ENCODE measurements around the gene RPLP1.

RPLP1 gene

DNA sequence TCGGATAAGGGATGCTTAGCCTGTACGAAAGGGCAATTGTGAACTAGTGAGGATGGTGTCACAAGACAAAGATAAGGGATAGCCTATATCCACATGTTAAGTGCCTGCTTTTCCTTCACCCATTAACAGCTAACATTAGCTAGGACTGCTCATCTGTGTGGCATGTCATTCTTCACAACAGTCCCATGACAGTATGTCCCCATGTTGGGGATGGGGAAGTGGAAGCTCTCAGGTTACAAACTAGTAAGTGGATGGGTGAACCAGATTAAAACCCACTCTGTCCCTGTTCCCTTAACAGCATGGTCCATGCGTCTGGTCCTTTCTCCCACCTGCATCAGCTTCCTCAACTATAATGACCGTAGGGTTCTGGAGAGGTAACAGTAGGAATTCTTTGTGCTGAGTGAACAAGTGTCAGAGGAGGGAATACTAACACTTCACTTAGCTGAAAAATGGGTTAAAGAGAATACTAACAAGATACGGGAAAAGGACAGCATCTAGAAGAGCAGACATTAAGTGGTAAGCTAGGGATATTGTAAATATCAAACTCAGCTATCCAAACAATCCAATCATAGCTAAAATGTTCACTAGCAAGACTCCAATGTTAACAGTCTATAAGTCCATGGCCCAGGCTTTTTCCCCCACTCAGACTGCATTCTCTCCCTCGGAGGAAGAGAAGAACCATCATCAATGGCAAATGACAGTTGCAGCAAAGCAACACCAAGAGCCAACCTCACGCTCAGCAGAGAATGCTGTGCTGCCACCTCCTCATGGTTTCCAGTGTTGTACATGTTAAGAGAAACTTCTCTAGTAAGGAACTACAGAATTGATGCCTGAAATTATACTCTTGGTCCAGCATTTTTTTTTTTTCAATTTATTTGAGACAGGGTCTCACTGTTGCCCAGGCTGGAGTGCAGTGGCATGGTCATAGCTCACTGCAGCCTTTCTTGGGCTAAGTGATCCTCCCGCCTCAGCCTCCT is 5.0 kb downstream of the RPLP1 start (continued):
- no peak for TF ChIP-seq ZNF211 (tag by site-specific recombination; IDR thresholded peaks at IDR 0.05; ENCODE audit: low read depth)
- no peak for TF ChIP-seq ZNF404 (tag by site-specific recombination; IDR thresholded peaks at IDR 0.05)
- TF ChIP-seq SP7 (tag by site-specific recombination; IDR thresholded peaks at IDR 0.05): peak; percentile 45; the same call in 1 of the 2 replicates
- TF ChIP-seq ZNF223 (tag by site-specific recombination; IDR thresholded peaks at IDR 0.05): no peak
- TF ChIP-seq TRIM28 (IDR thresholded peaks at IDR 0.05; ENCODE audit: borderline replicate concordance, low read length): no peak
- TF ChIP-seq ZNF48 (tag by site-specific recombination; IDR thresholded peaks at IDR 0.05): no peak
- TF ChIP-seq ZNF114 (tag by site-specific recombination; IDR thresholded peaks at IDR 0.05): no peak
- TF ChIP-seq ZNF140 (tag by site-specific recombination; IDR thresholded peaks at IDR 0.05): no peak
- TF ChIP-seq HOXD13 (CRISPR knock-in tag; IDR thresholded peaks at IDR 0.05; ENCODE audit: borderline replicate concordance): no peak
- no peak for TF ChIP-seq ZSCAN16 (tag by site-specific recombination; IDR thresholded peaks at IDR 0.05)
- peak; percentile 42; the same call in 1 of the 2 replicates for TF ChIP-seq WT1 (tag by site-specific recombination; IDR thresholded peaks at IDR 0.05)
- TF ChIP-seq ZBTB48 (tag by site-specific recombination; IDR thresholded peaks at IDR 0.05): peak; percentile 40; the same call in 1 of the 2 replicates
- TF ChIP-seq, protein P1, sequence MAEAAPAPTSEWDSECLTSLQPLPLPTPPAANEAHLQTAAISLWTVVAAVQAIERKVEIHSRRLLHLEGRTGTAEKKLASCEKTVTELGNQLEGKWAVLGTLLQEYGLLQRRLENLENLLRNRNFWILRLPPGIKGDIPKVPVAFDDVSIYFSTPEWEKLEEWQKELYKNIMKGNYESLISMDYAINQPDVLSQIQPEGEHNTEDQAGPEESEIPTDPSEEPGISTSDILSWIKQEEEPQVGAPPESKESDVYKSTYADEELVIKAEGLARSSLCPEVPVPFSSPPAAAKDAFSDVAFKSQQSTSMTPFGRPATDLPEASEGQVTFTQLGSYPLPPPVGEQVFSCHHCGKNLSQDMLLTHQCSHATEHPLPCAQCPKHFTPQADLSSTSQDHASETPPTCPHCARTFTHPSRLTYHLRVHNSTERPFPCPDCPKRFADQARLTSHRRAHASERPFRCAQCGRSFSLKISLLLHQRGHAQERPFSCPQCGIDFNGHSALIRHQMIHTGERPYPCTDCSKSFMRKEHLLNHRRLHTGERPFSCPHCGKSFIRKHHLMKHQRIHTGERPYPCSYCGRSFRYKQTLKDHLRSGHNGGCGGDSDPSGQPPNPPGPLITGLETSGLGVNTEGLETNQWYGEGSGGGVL (tag by site-specific recombination; IDR thresholded peaks at IDR 0.05): no peak
- TF ChIP-seq PATZ1 (tag by site-specific recombination; IDR thresholded peaks at IDR 0.05): peak; percentile 52
- TF ChIP-seq, protein P2, sequence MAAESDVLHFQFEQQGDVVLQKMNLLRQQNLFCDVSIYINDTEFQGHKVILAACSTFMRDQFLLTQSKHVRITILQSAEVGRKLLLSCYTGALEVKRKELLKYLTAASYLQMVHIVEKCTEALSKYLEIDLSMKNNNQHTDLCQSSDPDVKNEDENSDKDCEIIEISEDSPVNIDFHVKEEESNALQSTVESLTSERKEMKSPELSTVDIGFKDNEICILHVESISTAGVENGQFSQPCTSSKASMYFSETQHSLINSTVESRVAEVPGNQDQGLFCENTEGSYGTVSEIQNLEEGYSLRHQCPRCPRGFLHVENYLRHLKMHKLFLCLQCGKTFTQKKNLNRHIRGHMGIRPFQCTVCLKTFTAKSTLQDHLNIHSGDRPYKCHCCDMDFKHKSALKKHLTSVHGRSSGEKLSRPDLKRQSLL (tag by site-specific recombination; IDR thresholded peaks at IDR 0.05): no peak
- no peak for TF ChIP-seq ZNF529 (tag by site-specific recombination; IDR thresholded peaks at IDR 0.05; ENCODE audit: insufficient replicate concordance)
- TF ChIP-seq GLIS1 (tag by site-specific recombination; IDR thresholded peaks at IDR 0.05): no peak
- TF ChIP-seq ZNF341 (tag by site-specific recombination; IDR thresholded peaks at IDR 0.05; ENCODE audit: low read depth): no peak
- peak; percentile 99 for TF ChIP-seq MZF1 (tag by site-specific recombination; IDR thresholded peaks at IDR 0.05; ENCODE audit: borderline replicate concordance)
- TF ChIP-seq GFI1B (tag by site-specific recombination; IDR thresholded peaks at IDR 0.05): no peak
- TF ChIP-seq, protein P3, sequence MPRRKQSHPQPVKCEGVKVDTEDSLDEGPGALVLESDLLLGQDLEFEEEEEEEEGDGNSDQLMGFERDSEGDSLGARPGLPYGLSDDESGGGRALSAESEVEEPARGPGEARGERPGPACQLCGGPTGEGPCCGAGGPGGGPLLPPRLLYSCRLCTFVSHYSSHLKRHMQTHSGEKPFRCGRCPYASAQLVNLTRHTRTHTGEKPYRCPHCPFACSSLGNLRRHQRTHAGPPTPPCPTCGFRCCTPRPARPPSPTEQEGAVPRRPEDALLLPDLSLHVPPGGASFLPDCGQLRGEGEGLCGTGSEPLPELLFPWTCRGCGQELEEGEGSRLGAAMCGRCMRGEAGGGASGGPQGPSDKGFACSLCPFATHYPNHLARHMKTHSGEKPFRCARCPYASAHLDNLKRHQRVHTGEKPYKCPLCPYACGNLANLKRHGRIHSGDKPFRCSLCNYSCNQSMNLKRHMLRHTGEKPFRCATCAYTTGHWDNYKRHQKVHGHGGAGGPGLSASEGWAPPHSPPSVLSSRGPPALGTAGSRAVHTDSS (tag by site-specific recombination; IDR thresholded peaks at IDR 0.05): no peak
- peak; percentile 24; the same call in 1 of the 2 replicates for TF ChIP-seq ZNF629 (tag by site-specific recombination; IDR thresholded peaks at IDR 0.05)
- TF ChIP-seq RBAK (tag by site-specific recombination; IDR thresholded peaks at IDR 0.05): no peak
- no peak for TF ChIP-seq KLF17 (tag by site-specific recombination; IDR thresholded peaks at IDR 0.05)
- TF ChIP-seq, protein P4, sequence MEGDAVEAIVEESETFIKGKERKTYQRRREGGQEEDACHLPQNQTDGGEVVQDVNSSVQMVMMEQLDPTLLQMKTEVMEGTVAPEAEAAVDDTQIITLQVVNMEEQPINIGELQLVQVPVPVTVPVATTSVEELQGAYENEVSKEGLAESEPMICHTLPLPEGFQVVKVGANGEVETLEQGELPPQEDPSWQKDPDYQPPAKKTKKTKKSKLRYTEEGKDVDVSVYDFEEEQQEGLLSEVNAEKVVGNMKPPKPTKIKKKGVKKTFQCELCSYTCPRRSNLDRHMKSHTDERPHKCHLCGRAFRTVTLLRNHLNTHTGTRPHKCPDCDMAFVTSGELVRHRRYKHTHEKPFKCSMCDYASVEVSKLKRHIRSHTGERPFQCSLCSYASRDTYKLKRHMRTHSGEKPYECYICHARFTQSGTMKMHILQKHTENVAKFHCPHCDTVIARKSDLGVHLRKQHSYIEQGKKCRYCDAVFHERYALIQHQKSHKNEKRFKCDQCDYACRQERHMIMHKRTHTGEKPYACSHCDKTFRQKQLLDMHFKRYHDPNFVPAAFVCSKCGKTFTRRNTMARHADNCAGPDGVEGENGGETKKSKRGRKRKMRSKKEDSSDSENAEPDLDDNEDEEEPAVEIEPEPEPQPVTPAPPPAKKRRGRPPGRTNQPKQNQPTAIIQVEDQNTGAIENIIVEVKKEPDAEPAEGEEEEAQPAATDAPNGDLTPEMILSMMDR (tag by site-specific recombination; IDR thresholded peaks at IDR 0.05): no peak
- TF ChIP-seq ZNF645 (tag by site-specific recombination; IDR thresholded peaks at IDR 0.05): no peak
- no peak for TF ChIP-seq ZNF157 (tag by site-specific recombination; IDR thresholded peaks at IDR 0.05)
- TF ChIP-seq KLF1 (tag by site-specific recombination; IDR thresholded peaks at IDR 0.05): no peak
- TF ChIP-seq SCRT1 (tag by site-specific recombination; IDR thresholded peaks at IDR 0.05; ENCODE audit: borderline replicate concordance): no peak
- no peak for TF ChIP-seq ZNF350 (tag by site-specific recombination; IDR thresholded peaks at IDR 0.05)

Measured in HEK293 (cell line).